ENCODE data around the gene KIF17. TPM values are rescaled to one million over a fixed set of nuclear protein-coding genes. Genes with fewer than 3 reads are reported as not detected.
A peak's percentile ranks its signal among the peaks of the same experiment; 100 is the strongest.

Gene KIF17
- total and polyA plus RNA-seq, 2 of the 8 experiments (the other 6 are each of a cell fraction or from before 2014, with no cell fraction given): 6.9 to 10.4 TPM

DNA sequence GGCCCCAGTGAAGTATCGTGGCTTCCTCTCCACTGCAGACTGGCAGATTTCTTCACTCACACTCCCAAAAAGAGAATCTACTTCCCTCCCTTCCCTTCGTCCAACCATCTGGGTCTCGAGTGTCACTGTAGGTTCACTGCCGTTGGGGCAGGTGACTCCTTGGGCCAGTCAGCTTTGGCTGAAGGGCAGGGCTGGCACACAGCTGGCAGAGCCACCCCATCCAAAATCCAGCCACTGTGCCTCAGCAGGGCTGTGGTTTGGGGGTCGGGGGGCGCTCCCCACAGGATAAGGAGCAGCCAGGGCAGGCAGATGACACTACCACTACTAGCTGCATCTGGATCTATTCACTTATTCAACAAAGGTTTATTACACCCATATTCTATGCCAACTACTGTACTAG lies 74.7 kb downstream of the KIF17 start:
- Histone ChIP-seq H2BK120ac (replicated peaks; ENCODE audit: low read depth, low read length) (no peak overlapping the region), H3K4me3 (ENCODE audit: extremely low read depth in 1 of 4, insufficient read depth in 2 of 4, low read depth in 3 of 4, low read length in 4 of 4) (no peak overlapping the region), H3K36me3 (ENCODE audit: control insufficient read depth in 2 of 4, insufficient read depth in 4 of 4, low read length in 3 of 4) (peaks cover 0 to 6% (median 0%) of the 10 kb centered on the region in 4 experiments; a peak in 3 of 8 replicates), H3K27me3 (replicated peaks in 1 of 4; ENCODE audit: control insufficient read depth in 3 of 4, extremely low read depth in 1 of 4, insufficient read depth in 3 of 4, low read length in 3 of 4) (no peaks in the 10 kb centered on the region), H3K27ac (ENCODE audit: low read depth, low read length) (no peak overlapping the region), H2BK15ac (ENCODE audit: low read length) (no peak overlapping the region), H3K23me2 (ENCODE audit: low read depth, low read length) (no peaks in the 10 kb centered on the region), H2AK5ac (ENCODE audit: low read depth, low read length) (0 out of 2 replicates have a peak overlapping the region, but pooled peaks have one; percentile 48), H3K4me2 (ENCODE audit: insufficient read depth in 1 of 2, low read depth in 2 of 2, low read length in 2 of 2) (no peak overlapping the region), H2AFZ (ENCODE audit: low read length) (no peak overlapping the region), H2BK5ac (ENCODE audit: low read depth, low read length) (no peak overlapping the region), H3K4me1 (replicated peaks in 1 of 4; ENCODE audit: control insufficient read depth in 3 of 4, insufficient read depth in 4 of 4, low read length in 3 of 4) (peaks cover 0 to 5% (median 3%) of the 10 kb centered on the region in 4 experiments; a peak in 3 of 7 replicates), H4K20me1 (replicated peaks in 1 of 2; ENCODE audit: control insufficient read depth in 1 of 2, insufficient read depth in 2 of 2, low read length in 2 of 2) (peaks cover 1 to 3% of the 10 kb centered on the region in 2 experiments), H3K79me2 (ENCODE audit: control insufficient read depth in 1 of 2, insufficient read depth in 2 of 2, low read length in 2 of 2) (no peaks in the 10 kb centered on the region), H3K9ac (replicated peaks in 1 of 4; ENCODE audit: extremely low read depth in 1 of 4, low read depth in 3 of 4, low read length in 3 of 4) (no peak overlapping the region), H3K18ac (ENCODE audit: extremely low read depth, low read length) (no peak overlapping the region), H3K14ac (ENCODE audit: insufficient read length) (no peak overlapping the region), H3K4ac (replicated peaks; ENCODE audit: insufficient read length, low read depth, low read length) (no peak overlapping the region), H4K91ac (replicated peaks; ENCODE audit: insufficient read length, low read length) (no peak overlapping the region), H3K9me3 (ENCODE audit: insufficient read depth in 2 of 2, low read depth in 1 of 2, low read length in 1 of 2) (no peaks in the 10 kb centered on the region), H3K56ac (replicated peaks; ENCODE audit: insufficient read length, low read depth, low read length) (no peak overlapping the region), H3K23ac (ENCODE audit: insufficient read length) (no peak overlapping the region), H3K79me1 (ENCODE audit: low read depth, low read length) (no peaks in the 10 kb centered on the region), H2BK12ac (ENCODE audit: low read depth, low read length) (no peak overlapping the region), H2BK20ac (ENCODE audit: low read length) (no peak overlapping the region; the same call in 1 of the 2 replicates), H4K5ac (ENCODE audit: insufficient read length, low read depth, low read length) (no peak overlapping the region), H4K8ac (ENCODE audit: extremely low read depth, insufficient read depth, low read length) (no peak overlapping the region)
- WGBS, 2 experiments (ENCODE audit: extremely low coverage in 1 of 2, insufficient coverage in 1 of 2, insufficient read length in 1 of 2, insufficient replicate concordance in 2 of 2, low coverage in 1 of 2, low lambda C conversion rate in 2 of 2, missing lambda C conversion rate in 1 of 2): 80% methylated on average over 6 of the region's 6 CpGs; no CpG with 5 or more reads in 1 of the 2 experiments
- CTCF ChIA-PET (ENCODE audit: partially characterized antibody): interaction anchor here (2.0 to 8.2 kb wide), 3 partner anchors 11 to 553 kb away, joined by 4 to 85 read pairs (median 25); partner anchors contain the start of gene PINK1
- DNase-seq (ENCODE audit: low read depth in 1 of 2, low spot score in 2 of 2) (no peak), FAIRE-seq (no peak)
- POLR2A ChIA-PET (ENCODE audit: partially characterized antibody): interaction anchor here (1.5 kb wide), 1 partner anchor 17 kb away, joined by 4 read pairs; no protein-coding TSS in a partner anchor
- no peak for TF ChIP-seq USF2 (IDR thresholded peaks at IDR 0.05; ENCODE audit: low read length)
- no peak for TF ChIP-seq GABPA (IDR thresholded peaks at IDR 0.05; ENCODE audit: borderline replicate concordance, insufficient read depth, low read length)
- no peak for TF ChIP-seq HDAC2 (IDR thresholded peaks at IDR 0.05; ENCODE audit: borderline replicate concordance in 1 of 2, low read depth in 2 of 2, low read length in 2 of 2)
- no peak for TF ChIP-seq TEAD4 (IDR thresholded peaks at IDR 0.05; ENCODE audit: low read depth, low read length)
- TF ChIP-seq RFX5 (IDR thresholded peaks at IDR 0.05; ENCODE audit: borderline replicate concordance, low read depth, low read length): no peak
- TF ChIP-seq CEBPB (IDR thresholded peaks at IDR 0.05; ENCODE audit: low read depth, low read length): no peak
- TF ChIP-seq, protein P1, sequence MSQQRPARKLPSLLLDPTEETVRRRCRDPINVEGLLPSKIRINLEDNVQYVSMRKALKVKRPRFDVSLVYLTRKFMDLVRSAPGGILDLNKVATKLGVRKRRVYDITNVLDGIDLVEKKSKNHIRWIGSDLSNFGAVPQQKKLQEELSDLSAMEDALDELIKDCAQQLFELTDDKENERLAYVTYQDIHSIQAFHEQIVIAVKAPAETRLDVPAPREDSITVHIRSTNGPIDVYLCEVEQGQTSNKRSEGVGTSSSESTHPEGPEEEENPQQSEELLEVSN (IDR thresholded peaks at IDR 0.05): no peak
- TF ChIP-seq, protein P2, sequence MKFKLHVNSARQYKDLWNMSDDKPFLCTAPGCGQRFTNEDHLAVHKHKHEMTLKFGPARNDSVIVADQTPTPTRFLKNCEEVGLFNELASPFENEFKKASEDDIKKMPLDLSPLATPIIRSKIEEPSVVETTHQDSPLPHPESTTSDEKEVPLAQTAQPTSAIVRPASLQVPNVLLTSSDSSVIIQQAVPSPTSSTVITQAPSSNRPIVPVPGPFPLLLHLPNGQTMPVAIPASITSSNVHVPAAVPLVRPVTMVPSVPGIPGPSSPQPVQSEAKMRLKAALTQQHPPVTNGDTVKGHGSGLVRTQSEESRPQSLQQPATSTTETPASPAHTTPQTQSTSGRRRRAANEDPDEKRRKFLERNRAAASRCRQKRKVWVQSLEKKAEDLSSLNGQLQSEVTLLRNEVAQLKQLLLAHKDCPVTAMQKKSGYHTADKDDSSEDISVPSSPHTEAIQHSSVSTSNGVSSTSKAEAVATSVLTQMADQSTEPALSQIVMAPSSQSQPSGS (IDR thresholded peaks at IDR 0.05; ENCODE audit: low read length): no peak
- TF ChIP-seq RNF2 (IDR thresholded peaks at IDR 0.05; ENCODE audit: borderline replicate concordance, low read depth, low read length, missing control alignments, poor library complexity, severe bottlenecking): no peak
